Measurements from ENCODE around the gene PARVB. TPM values are rescaled to one million over a fixed set of nuclear protein-coding genes. Genes with fewer than 3 reads are reported as not detected.

PARVB gene
- total RNA-seq, 1 donor from 2014 or later: 4.4 TPM

- DNase-seq (ENCODE audit: extremely low spot score, unreplicated experiment): no peak
- Mint-ChIP-seq H3K9me3 (ENCODE audit: unreplicated experiment) (no peaks in the 10 kb centered on the region), H3K27ac (ENCODE audit: unreplicated experiment) (no peak overlapping the region), H3K36me3 (ENCODE audit: unreplicated experiment) (peaks cover 58% of the 10 kb centered on the region), H3K4me1 (ENCODE audit: unreplicated experiment) (peaks cover 3% of the 10 kb centered on the region), H3K27me3 (ENCODE audit: unreplicated experiment) (no peaks in the 10 kb centered on the region), H3K4me3 (ENCODE audit: unreplicated experiment) (no peak overlapping the region)
- TF ChIP-seq CTCF (IDR thresholded peaks at IDR 0.05): no peak
Measured at GRCh38 chr22:43994416-43994815, 29.7 kb upstream of the PARVB start.

- Mint-ChIP-seq H3K9me3 (ENCODE audit: unreplicated experiment) (no peaks in the 10 kb centered on the region), H3K27ac (ENCODE audit: unreplicated experiment) (no peak overlapping the region), H3K4me1 (ENCODE audit: unreplicated experiment) (peaks cover 3% of the 10 kb centered on the region), H3K36me3 (ENCODE audit: unreplicated experiment) (peaks cover 54% of the 10 kb centered on the region), H3K4me3 (ENCODE audit: unreplicated experiment) (no peak overlapping the region), H3K27me3 (ENCODE audit: unreplicated experiment) (no peaks in the 10 kb centered on the region)
- DNase-seq (ENCODE audit: extremely low spot score, unreplicated experiment): no peak
- no peak for TF ChIP-seq CTCF (IDR thresholded peaks at IDR 0.05)
Measured at GRCh38 chr22:43995057-43995685, 28.9 kb upstream of the PARVB start.

GRCh38 chr22:43995798-43996169 lies 28.3 kb upstream of the PARVB start:
- H3K27ac Mint-ChIP-seq (ENCODE audit: unreplicated experiment): no peak overlapping the region
- no peak for DNase-seq (ENCODE audit: extremely low spot score, unreplicated experiment)
- no peak for TF ChIP-seq CTCF (IDR thresholded peaks at IDR 0.05)
- H3K9me3 Mint-ChIP-seq (ENCODE audit: unreplicated experiment): no peaks in the 10 kb centered on the region
- peaks cover 50% of the 10 kb centered on the region for H3K36me3 Mint-ChIP-seq (ENCODE audit: unreplicated experiment)
- no peak overlapping the region for H3K4me3 Mint-ChIP-seq (ENCODE audit: unreplicated experiment)
- H3K4me1 Mint-ChIP-seq (ENCODE audit: unreplicated experiment): peaks cover 3% of the 10 kb centered on the region
- H3K27me3 Mint-ChIP-seq (ENCODE audit: unreplicated experiment): no peaks in the 10 kb centered on the region

GRCh38 chr22:43996170-43996980 lies 27.7 kb upstream of the PARVB start:
- Mint-ChIP-seq H3K36me3 (ENCODE audit: unreplicated experiment) (peaks cover 49% of the 10 kb centered on the region), H3K27ac (ENCODE audit: unreplicated experiment) (no peak overlapping the region), H3K27me3 (ENCODE audit: unreplicated experiment) (no peaks in the 10 kb centered on the region), H3K4me3 (ENCODE audit: unreplicated experiment) (no peak overlapping the region), H3K4me1 (ENCODE audit: unreplicated experiment) (peaks cover 3% of the 10 kb centered on the region), H3K9me3 (ENCODE audit: unreplicated experiment) (no peaks in the 10 kb centered on the region)
- no peak for DNase-seq (ENCODE audit: extremely low spot score, unreplicated experiment)
- no peak for TF ChIP-seq CTCF (IDR thresholded peaks at IDR 0.05)

- peaks cover 44% of the 10 kb centered on the region for H3K36me3 Mint-ChIP-seq (ENCODE audit: unreplicated experiment)
- no peaks in the 10 kb centered on the region for H3K9me3 Mint-ChIP-seq (ENCODE audit: unreplicated experiment)
- H3K27me3 Mint-ChIP-seq (ENCODE audit: unreplicated experiment): no peaks in the 10 kb centered on the region
- H3K4me3 Mint-ChIP-seq (ENCODE audit: unreplicated experiment): no peak overlapping the region
- peaks cover 3% of the 10 kb centered on the region for H3K4me1 Mint-ChIP-seq (ENCODE audit: unreplicated experiment)
- TF ChIP-seq CTCF (IDR thresholded peaks at IDR 0.05): no peak
- DNase-seq (ENCODE audit: extremely low spot score, unreplicated experiment): no peak
- H3K27ac Mint-ChIP-seq (ENCODE audit: unreplicated experiment): no peak overlapping the region
Measured at GRCh38 chr22:43996981-43997265, 27.2 kb upstream of the PARVB start.
